Fibroblast of the aortic adventitia (primary cell): ENCODE results near the gene ZBTB43. TPM values are rescaled to one million over a fixed set of nuclear protein-coding genes. Genes with fewer than 3 reads are reported as not detected.
"Not testable (repeated sequence)": the region's sequence is repeated elsewhere in the genome, so short reads cannot be mapped to it uniquely, and the experiment has no call there.

Experiments
- DNase-seq: peaks from one replicate; pipeline ENCODE4 v3.0.0-alpha.2; 2010; ENCODE audit warnings: low read depth
- H3K4me3 ChIP-seq: 2 replicates; pipeline ENCODE4 v1.5.1; 2011; ENCODE audit warnings: low read depth, mild to moderate bottlenecking, control low read depth, low read length, moderate library complexity
- total RNA-seq: library from RNA; depleted of rRNA; stranded (reverse); fragments of >200 nt; gene quantifications from 2 replicates; pipeline ENCODE4 v1.2.3, GENCODE V29; 2012; ENCODE audit warnings: low replicate concordance
- TF ChIP-seq, protein P1 (sequence below): IDR thresholded peaks from 2 replicates; pipeline ENCODE4 v1.5.1; 2011; ENCODE audit warnings: mild to moderate bottlenecking, low read length, control low read depth, inconsistent platforms; ENCODE audit not compliant: insufficient read depth

Gene ZBTB43
- total RNA-seq, 1 donor: 11.1 TPM

DNA sequence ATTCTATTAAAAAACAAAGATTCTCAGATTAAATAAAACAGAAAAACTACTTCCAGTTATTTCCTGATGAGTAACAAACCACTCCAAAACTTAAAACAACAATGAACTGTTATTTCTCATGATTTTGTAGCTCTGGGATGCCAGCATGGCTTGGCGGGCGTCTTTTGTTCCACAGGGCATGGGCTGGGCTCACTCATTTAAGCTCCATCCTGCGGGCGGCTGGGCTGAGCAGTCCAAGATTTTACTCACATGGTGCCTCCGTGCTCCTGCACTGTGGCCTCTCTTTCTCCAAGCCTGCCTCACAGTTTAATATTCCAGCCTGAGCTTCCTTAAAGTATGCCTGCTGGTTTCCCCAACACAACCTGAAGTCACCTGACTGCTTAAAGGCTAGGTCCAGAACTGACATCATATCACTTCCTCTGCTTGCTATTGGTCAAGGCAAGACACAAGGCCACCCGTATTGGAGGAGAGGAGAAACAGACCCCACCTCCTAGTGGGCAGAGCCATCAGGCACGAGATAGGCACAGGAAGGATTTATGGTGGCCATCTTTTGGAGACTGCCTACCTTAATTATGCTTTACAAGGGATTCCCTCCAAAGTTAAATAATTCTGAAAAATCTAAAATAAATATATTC, 41.6 kb upstream of the ZBTB43 start:
- no peak for DNase-seq
- H3K4me3 ChIP-seq: no peak overlapping the region
- TF ChIP-seq, protein P1, sequence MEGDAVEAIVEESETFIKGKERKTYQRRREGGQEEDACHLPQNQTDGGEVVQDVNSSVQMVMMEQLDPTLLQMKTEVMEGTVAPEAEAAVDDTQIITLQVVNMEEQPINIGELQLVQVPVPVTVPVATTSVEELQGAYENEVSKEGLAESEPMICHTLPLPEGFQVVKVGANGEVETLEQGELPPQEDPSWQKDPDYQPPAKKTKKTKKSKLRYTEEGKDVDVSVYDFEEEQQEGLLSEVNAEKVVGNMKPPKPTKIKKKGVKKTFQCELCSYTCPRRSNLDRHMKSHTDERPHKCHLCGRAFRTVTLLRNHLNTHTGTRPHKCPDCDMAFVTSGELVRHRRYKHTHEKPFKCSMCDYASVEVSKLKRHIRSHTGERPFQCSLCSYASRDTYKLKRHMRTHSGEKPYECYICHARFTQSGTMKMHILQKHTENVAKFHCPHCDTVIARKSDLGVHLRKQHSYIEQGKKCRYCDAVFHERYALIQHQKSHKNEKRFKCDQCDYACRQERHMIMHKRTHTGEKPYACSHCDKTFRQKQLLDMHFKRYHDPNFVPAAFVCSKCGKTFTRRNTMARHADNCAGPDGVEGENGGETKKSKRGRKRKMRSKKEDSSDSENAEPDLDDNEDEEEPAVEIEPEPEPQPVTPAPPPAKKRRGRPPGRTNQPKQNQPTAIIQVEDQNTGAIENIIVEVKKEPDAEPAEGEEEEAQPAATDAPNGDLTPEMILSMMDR: no peak

DNA sequence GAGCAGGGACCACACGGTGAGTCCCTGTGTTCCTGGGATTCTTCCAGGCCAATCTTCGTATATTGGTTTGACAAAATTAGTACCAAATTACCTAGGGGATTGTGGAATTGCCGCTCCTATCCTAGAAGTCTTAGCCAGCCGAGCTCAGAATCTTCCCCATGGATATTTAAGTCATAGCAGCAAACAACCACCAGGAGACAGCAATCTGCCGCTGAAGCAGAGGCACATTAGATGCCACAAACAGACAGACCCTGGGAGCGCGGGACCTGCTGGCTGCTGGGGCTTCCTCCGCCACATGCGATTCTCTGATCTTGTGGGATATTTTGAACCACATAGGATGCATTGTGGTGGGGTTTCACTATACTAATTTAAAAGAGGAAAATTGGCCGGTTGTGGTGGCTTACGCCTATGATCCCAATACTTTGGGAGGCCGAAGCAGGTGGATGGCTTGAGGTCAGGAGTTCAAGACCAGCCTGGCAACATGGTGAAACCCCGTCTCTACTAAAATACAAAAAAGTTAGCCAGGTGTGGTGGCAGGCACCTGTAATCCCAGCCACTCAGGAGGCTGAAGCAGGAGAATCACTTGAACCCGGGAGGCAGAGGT, 31.7 kb upstream of the ZBTB43 start:
- TF ChIP-seq, protein P1: peak; percentile 64

DNA sequence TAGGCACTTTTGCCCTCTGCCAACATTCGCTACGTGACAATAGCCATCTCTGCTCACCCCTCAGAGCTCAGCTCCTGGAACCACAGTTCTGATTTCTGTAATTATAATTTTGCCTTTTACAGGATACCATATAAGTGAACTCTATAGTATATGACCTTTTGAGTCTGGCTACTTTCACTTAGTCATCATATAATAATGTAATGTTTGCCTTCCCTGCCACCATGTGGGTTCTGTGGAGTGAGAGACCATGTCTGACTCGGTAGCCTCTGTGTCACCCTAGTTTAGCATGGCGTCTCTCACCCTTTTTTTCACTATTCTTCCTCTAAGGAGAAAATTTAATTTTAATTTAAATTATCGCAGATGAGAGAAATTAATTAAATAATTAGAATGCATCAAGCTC, 28.9 kb upstream of the ZBTB43 start:
- DNase-seq: no peak
- TF ChIP-seq, protein P1: no peak
- H3K4me3 ChIP-seq: no peak overlapping the region

More for the DNA sequence above, 31.7 kb upstream of the ZBTB43 start:
- peak; percentile 25 for DNase-seq
- H3K4me3 ChIP-seq: no peak overlapping the region

DNA sequence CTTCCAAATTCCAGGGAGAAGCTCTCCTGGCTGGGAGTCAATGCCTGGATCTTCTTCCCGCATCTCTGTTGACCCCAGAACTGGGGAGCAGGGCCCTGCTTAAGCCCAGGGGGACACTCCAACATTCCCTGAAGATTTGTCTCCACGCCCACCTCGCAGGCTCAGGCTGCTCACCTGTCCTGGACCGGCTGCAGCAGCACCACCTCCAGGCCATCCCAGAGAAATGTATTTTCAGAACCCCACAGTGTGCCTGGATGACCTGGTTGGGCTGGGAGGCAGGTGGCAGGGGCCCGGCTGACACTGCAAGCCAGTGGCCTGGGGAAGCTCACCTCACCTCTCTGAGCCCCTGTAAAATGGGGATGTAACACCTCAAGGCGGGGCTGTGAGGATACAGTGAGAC, 27.1 kb upstream of the ZBTB43 start:
- DNase-seq: no peak
- H3K4me3 ChIP-seq: no peak overlapping the region
- TF ChIP-seq, protein P1: no peak

DNA sequence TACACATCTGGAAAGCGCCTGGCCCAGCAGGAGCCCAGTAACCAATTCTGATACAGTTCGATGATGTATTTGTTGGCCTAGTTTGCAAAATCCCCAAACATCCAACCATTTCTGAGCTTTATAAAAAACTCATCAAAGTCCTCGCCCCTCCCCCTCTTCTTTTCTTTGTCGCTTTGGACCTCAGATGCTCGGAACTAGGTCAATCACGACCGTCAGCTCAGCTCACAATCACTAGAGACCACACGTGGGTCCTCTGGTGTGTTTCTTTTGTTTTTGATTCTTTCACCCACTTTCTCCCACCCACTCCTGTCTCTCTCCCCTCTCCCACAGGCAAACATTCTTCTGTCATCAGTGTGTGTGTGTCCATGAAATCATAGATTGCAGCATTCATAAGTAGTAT, 26.7 kb upstream of the ZBTB43 start:
- TF ChIP-seq, protein P1: no peak
- H3K4me3 ChIP-seq: no peak overlapping the region
- no peak for DNase-seq

DNA sequence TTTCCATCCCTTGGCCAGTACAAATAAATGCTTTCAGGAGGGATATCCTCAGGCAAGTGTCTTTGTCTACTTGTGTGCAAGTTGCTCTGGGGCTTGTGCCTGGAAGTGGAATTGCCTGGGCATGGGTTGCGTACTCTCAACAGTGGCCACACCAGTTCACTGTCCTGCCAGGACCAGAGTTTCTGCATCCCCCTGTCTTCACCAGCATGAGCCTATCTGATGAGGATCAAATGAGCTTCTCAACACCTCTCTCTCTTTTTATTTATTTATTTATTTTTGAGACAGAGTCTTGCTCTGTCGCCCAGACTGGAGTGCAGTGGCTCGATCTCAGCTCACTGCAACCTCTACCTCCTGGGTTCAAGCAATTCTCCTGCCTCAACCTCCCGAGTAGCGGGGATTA, 26.1 kb upstream of the ZBTB43 start:
- DNase-seq: not testable (repeated sequence)

DNA sequence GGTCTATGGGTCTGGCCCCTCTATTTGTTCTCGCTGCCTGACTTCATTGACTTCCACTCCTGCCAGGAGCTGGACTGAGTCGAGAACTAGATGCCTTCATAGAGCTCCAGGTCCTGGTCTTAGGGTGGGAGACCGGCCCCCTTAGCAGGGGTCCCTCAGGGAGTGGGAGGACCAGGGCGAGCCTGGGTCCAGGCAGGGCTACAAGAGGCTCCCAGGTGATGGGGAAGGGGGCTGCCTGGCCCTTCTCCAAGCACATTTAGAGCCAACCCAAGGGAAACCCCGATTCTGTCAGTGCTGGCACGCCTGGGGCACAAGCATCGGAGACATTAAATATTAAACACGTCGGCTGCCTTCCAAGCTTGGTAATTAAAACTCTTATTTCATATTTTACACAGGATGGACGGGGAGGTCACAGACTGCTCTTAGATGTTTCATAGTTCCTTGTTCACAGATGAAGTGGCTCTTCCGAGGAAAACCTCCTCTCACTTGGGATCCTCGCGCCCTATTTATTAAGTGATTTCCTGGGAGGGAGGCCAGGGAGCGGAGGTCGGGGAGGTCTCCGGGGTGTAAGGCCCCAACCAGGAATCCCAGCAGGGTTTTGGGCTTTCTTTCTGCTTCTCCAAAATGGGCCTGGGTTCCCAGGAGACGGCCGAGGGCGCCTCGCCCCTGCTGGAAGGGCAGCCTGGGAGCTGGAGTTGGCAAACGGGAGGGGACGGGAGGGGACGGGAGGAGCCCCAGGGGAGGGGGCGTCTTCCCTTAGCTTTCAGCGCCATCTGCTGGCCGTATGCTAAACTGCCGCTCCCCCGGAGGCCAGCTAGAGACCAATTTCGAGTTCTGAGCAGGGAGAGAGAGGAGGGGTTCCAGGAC, 23.4 kb upstream of the ZBTB43 start:
- DNase-seq: peak; percentile 71
- peak overlapping the region; percentile 39 for H3K4me3 ChIP-seq
- TF ChIP-seq, protein P1: peak; percentile 95

More for the DNA sequence above, 26.1 kb upstream of the ZBTB43 start:
- not testable (repeated sequence) for H3K4me3 ChIP-seq
